ENCODE measurements around the gene ALDH8A1.

Gene ALDH8A1

GRCh38 chr6:134870677-134871498, 79.0 kb downstream of the ALDH8A1 start:
- peak; percentile 85 for DNase-seq

DNA sequence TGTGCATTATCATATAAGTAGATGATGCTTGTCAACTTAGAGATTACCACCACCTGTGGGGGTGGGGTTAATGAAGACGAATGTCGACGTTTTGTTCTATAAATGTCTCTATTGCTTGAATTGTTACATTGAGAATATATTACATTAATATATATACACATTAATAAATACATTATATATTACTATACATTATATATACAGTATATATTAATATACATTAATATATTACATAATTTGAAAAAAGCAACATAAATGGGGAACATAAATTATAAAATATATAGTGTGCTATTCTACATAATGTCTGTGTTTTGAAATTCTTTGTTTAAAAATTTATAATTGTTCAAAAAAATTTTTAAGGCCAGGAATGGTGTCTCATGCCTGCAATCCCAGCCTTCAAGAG, 81.1 kb downstream of the ALDH8A1 start:
- no peak for DNase-seq

All from RPMI8226 (cell line).